Spleen (tissue), 7 donors: Measurements from ENCODE around the gene LONRF2.

Experiments
- POLR2A ChIP-seq, 3 donors: fragments of 450-650 bp; IDR thresholded peaks; one replicate each; pipeline ENCODE4 v1.5.1; 2017; ENCODE audit warnings: antibody characterized with exemption in 3 of 3, mild to moderate bottlenecking in 1 of 3
- POLR2AphosphoS5 ChIP-seq, 3 donors: sonication (generic); formaldehyde crosslinking; IDR thresholded peaks; one replicate each; pipeline ENCODE4 v1.5.1; 2017; ENCODE audit warnings: antibody characterized with exemption in 3 of 3
- TF ChIP-seq, protein P1 (sequence below), 11 experiments: fragments of 200-600 bp in 7 of 11; fragments of 450-650 bp in 4 of 11; sonication (generic) in 4 of 11; IDR thresholded peaks in 8 of 11; conservative IDR thresholded peaks in 3 of 11; 1 replicate in 7 of 11; 2 replicates in 4 of 11; pipeline versions ENCODE4 v1.4.0 to v1.8.0; 2016 to 2021; ENCODE audit warnings: antibody characterized with exemption in 11 of 11, inconsistent platforms in 4 of 11, mild to moderate bottlenecking in 1 of 11
- donor health status: DM: no; HTN: no; CAD: no; lungs with moderate emphysema.
- donor health status: DM: no; HTN: no; CAD: no.
- donor health status: DM: no; HTN: no; CAD: no.

- TF ChIP-seq, protein P1, sequence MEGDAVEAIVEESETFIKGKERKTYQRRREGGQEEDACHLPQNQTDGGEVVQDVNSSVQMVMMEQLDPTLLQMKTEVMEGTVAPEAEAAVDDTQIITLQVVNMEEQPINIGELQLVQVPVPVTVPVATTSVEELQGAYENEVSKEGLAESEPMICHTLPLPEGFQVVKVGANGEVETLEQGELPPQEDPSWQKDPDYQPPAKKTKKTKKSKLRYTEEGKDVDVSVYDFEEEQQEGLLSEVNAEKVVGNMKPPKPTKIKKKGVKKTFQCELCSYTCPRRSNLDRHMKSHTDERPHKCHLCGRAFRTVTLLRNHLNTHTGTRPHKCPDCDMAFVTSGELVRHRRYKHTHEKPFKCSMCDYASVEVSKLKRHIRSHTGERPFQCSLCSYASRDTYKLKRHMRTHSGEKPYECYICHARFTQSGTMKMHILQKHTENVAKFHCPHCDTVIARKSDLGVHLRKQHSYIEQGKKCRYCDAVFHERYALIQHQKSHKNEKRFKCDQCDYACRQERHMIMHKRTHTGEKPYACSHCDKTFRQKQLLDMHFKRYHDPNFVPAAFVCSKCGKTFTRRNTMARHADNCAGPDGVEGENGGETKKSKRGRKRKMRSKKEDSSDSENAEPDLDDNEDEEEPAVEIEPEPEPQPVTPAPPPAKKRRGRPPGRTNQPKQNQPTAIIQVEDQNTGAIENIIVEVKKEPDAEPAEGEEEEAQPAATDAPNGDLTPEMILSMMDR (IDR thresholded peaks at IDR 0.05 in 8 of 11, conservative IDR thresholded peaks at IDR 0.05 in 3 of 11) = no peak
- no peak for TF ChIP-seq POLR2AphosphoS5 (IDR thresholded peaks at IDR 0.05)
- no peak for TF ChIP-seq POLR2A (IDR thresholded peaks at IDR 0.05)
Observed at GRCh38 chr2:100279586-100280534, 42.4 kb downstream of the LONRF2 start.
